ENCODE data around the gene WWC1.

Gene WWC1

GRCh38 chr5:168513861-168514428 is 222.5 kb downstream of the WWC1 start:
- TF ChIP-seq CTCF (IDR thresholded peaks at IDR 0.05; ENCODE audit: low read length) (no peak), EZH2 (optimal IDR thresholded peaks at IDR 0.05; ENCODE audit: low read depth, low read length) (no peak)
- H4K20me1 ChIP-seq (ENCODE audit: insufficient read depth, low read length), result no peaks in the 10 kb centered on the region
- H3K4me3 ChIP-seq (ENCODE audit: low read length), result no peak overlapping the region
- H3K27me3 ChIP-seq (replicated peaks; ENCODE audit: insufficient read depth, low read length), result no peaks in the 10 kb centered on the region
- no peaks in the 10 kb centered on the region for H3K4me1 ChIP-seq (ENCODE audit: low read length)
- no peaks in the 10 kb centered on the region for H3F3A ChIP-seq (ENCODE audit: insufficient read depth, low read length)
- no peak overlapping the region for H3K4me2 ChIP-seq (ENCODE audit: low read depth, low read length)
- no peaks in the 10 kb centered on the region for H3K9me2 ChIP-seq (replicated peaks; ENCODE audit: insufficient read depth, low read length)
- H3K79me2 ChIP-seq (ENCODE audit: low read length), result no peaks in the 10 kb centered on the region
- H3K9me3 ChIP-seq (replicated peaks; ENCODE audit: insufficient read depth, low read length), result no peaks in the 10 kb centered on the region
- no peak overlapping the region for H3K27ac ChIP-seq (ENCODE audit: low read length)
- H3K9ac ChIP-seq (ENCODE audit: low read length), result no peak overlapping the region
- peaks cover 36% of the 10 kb centered on the region for H3K36me3 ChIP-seq (replicated peaks; ENCODE audit: insufficient read depth, low read length)
- no peak overlapping the region for H2AFZ ChIP-seq (ENCODE audit: low read length)
- DNase-seq, result no peak
